ENCODE data around the gene NGFR.

DNA sequence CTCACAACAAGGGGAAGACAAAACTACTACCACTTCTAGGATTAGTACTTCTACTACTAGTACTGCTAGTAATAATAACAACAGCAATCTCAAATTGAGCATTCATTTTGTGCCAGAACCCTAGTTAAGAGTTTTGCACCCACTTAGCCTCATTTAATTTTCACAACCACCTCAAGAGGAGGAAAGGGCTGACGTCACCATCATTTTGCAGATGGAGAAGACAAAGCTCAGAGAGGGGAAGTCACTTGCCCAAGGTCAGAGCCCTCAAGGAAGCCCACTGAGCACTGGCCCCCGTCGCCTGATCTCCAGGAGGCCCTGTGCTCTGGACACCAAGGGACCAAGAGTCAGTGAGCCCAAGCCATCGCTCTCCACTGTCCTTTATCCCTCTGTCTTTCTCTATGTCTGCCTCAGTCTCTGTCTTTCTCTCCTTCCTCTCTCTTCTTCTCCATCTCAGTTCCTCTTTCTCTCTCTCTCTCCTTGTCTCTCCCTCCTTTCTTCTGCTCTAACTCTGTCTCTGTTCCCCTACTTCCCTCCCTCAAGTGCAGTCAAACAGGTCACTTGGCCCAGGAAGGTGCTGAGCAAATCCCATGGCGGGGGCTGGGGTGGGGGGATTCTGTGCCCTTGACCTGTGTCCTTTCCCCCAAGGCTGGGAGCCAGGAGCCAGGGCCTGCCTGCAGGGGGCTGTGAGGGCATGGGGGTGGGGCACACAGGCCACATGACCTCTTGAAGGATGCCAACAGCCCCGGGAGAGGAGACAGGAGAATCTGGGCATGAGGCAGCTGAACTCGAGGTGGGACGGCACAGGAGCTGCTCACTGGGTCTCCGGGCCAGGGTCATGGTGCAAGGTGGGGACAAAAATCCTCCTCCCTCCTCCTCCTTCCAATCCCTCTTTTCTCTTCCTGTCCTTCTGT, 11.2 kb upstream of the NGFR start:
- TF ChIP-seq POLR2AphosphoS5 (IDR thresholded peaks at IDR 0.05; ENCODE audit: low read depth, low read length) (no peak), POU2F2 (IDR thresholded peaks at IDR 0.05; ENCODE audit: low read depth, low read length) (no peak), POLR2A (IDR thresholded peaks at IDR 0.05; ENCODE audit: low read depth, low read length) (no peak), SPI1 (IDR thresholded peaks at IDR 0.05; ENCODE audit: low read depth, low read length) (peak; percentile 59), TAF1 (IDR thresholded peaks at IDR 0.05; ENCODE audit: low read depth, low read length) (no peak)
